T-helper 9 cell (primary cell): ENCODE results near the gene PAQR6.

ENCODE experiments used
- DNase-seq: peaks from one replicate; pipeline ENCODE4 v3.0.0-alpha.2; 2020

Gene PAQR6

GRCh38 chr1:156193488-156194299, 54.2 kb downstream of the PAQR6 start, which contains the start of gene SLC25A44:
Gene SLC25A44, plus strand, starts transcription at chr1:156194104. Its CDS starts 5,744 bp downstream, at chr1:156199848.
- DNase-seq, result peak; percentile 94
